AG08396 (cell line): Measurements from ENCODE around the gene ITPKA.
"Not testable (repeated sequence)": the region's sequence is repeated elsewhere in the genome, so short reads cannot be mapped to it uniquely, and the experiment has no call there.

Source experiments
- DNase-seq: peaks from one replicate; pipeline ENCODE4 v3.0.0; 2012; ENCODE audit warnings: low spot score, mixed read lengths

The ITPKA gene

DNA sequence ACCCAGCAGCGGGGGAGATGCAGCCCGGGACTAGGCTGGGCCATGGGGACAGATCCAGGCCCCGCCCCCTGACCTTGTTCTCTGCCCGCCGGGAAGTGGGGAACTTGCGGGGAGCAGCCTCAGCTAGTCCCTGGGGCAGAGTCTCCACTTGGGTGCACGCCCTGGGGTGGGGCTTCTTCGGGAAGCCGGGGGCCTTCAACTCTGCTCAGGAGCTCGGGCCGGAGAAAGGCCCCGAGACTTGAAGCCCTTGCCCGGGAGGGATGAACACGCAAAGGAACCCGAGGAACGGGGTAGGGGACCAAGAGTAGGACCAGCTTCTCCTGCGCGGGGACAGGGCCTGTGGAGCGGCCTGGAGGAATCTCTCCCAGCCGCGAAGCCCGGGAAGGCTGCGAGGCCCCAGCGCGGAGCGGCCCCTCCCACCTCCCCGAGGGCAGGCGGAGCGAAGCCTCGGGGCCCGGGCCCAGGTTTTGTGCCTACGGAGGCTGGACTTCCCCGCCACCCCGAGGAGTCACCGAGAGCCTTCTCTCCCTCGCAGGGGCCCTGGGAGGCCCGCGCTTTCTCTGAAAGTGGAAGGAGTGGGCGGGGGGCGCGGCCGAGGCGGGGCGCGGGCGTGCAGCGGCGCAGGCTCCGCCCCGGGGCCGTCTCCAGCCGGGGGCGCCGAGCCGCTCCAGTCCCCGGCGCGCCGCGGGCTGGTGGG is at the start of gene ITPKA:
ITPKA (plus strand) TSS at position 670 of the 697 bp plus-strand sequence. CDS start 54 bp downstream, outside the sequence.
- peak; percentile 83 for DNase-seq

DNA sequence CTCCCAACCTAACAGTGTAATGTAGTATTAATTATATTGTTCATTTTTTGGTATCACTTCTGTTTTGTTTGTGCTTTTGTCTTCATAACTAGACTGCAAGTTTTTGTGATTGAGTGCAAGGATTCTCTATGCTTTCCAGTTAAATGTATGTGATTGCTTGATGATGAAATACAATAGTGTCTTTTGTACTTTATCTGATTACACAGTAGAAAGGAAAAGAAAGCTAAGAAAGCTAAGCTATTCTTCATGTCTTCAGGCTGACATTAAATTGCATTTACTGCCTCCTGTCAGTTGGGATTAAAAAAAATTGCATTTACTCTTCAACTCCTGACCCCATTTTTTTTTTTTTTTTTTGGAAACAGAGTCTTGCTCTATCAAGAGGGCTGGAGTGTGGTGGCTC is 48.3 kb upstream of the ITPKA start:
- no peak for DNase-seq

DNA sequence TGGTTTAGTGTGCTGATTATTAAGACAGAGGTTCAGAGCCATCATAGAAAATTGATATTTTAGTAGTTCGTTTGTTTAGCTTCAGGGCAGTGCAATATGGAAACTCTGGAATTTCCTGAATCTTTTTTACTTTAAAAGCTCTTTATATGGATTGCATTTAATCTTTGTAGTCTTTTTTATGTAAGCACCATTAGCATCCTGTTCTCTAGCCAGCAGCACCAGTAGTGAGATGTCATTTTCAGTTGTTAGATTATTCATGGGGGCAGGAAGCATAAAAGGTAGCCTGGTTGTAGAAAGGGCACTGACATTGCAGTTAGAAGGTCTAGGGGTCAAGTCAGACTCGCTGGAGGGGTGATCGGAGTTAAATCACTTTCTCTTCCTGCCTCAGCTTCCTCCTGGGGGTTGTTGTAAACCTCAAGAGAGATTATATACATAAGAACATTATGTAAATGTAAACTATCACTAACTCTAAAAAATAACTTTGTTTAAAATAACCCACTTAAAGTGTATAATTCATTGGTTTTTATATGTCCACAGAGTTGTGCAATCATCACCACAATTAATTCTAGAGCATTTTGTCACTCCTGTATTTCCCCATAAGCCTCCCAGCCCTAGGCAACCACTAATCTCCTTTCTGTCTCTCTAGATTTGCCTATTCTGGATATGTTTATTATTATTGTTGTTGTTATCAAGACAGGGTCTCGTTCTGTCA is 31.4 kb upstream of the ITPKA start:
- no peak for DNase-seq

DNA sequence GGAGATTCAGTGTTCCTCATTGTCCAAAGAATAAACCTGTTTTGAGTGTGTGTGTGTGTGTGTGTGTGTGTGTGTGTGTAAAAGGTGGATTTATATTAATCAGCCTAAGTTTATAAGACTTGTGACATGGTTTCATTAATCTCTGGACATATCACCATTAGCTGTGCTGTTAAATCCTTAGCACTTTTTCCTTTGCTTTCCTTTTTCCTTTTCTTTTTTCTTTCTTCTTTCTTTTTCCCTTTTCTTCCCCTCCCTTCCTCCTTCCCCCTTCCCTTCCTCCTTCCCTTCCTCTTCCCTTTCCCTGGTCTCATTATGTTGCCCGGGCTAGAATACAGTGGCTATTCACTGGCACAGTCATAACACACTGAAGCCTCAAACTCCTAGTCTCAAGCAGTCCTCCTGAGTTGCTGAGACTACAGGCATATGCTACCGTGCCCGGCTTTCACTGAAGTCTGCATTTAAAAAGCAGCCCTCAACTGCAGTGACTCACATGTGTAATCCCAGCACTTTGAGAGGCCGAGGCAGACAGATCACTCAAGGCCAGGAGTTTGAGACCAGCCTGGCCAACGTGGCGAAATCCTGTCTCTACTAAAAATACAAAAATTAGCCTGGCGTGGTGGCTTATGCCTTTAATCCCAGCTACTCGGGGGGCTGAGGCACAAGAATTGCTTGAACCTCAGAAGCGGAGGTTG is 28.6 kb upstream of the ITPKA start:
- DNase-seq = no peak

- DNase-seq = peak; percentile 34
Measured at GRCh38 chr15:41465822-41466421, 27.8 kb upstream of the ITPKA start.

DNA sequence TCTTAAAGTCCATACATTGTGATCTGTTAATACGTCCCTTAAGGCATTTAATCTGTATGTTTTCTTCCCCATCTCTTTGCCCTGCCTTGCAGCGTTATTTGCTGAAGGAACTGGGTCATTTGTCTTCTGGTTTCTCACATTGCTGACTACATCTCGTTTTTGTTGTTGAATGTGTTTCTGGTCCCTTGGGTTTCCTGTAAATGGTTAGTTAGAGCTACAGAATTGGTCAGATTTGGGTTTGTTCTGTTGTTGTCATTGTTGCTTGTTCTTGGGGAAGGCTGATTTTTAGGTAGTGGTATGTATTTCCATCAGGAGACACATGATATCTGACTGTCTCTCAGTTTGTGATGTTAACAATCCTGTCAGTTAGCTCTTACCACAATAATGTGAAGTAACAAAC is 27.0 kb upstream of the ITPKA start:
- no peak for DNase-seq

GRCh38 chr15:41469644-41470043 is 24.0 kb upstream of the ITPKA start:
- DNase-seq = not testable (repeated sequence)

DNA sequence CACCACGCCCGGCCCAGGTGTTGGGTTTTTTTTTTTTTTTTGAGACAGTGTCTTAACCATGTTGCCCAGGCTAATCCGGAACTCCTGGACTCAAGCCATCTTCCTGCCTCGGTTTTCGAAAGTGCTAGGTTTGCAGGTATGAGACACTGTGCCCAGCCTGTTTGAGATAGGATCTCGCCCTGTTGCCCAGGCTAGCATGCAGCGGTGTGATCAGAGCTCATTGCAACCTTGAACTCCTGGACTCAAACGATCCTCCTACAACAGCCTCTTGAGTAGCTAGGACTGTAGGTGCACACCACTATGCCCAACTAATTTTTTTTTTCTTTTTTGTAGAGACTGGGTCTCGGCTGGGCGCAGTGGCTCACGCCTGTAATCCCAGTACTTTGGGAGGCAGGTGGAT is 20.3 kb upstream of the ITPKA start:
- no peak for DNase-seq

DNA sequence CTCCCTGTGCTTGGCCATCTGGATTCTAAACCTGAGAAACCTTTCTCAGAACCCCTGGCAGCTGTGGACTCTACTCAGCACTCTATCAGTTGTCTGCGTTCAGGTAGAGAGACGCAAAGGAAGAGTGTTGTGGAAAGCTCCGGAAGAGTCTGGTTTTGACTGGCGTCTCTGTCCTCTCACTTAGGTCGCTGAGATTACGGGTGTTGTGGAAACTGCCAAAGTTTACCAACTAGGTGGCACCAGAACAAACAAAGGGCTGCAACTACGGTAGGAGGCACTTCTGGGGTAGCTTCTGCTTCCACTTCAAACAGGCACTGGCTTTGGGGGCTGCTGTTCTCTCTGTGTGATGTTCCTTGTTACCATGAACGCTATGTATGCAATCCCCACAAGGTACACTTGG is 19.2 kb upstream of the ITPKA start:
- DNase-seq = no peak

- DNase-seq = no peak
Measured at GRCh38 chr15:41474941-41475340, 18.7 kb upstream of the ITPKA start.

DNA sequence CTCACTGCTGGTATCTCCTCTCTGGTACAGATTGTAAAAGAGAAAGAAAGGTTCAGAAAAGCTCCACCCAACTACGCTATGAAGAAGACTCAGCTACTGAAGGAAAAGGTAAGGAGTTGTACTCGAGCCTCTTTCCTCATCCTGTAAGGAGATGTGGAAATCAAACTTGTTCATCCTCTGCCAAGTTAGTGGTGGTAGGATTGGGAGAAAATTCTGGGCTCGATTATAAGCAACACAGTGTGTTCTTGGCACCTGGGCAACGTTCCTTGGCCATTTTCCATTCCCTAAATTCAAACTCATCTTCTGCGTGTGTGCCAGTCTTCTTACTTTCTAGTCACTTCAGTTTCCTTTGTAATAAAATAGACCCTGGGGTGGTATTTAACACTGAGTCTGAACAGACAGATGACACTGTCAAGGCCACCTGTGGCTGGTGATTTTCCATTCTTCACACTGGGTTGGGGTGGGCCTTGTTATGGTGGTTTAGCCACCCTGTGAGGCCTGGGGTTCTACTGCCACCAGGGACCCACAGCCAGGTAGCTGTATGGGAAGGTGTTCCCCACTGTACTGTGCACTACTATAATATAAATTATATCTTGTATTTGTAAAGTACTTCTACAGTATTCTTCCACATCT is 17.1 kb upstream of the ITPKA start:
- DNase-seq = no peak

DNA sequence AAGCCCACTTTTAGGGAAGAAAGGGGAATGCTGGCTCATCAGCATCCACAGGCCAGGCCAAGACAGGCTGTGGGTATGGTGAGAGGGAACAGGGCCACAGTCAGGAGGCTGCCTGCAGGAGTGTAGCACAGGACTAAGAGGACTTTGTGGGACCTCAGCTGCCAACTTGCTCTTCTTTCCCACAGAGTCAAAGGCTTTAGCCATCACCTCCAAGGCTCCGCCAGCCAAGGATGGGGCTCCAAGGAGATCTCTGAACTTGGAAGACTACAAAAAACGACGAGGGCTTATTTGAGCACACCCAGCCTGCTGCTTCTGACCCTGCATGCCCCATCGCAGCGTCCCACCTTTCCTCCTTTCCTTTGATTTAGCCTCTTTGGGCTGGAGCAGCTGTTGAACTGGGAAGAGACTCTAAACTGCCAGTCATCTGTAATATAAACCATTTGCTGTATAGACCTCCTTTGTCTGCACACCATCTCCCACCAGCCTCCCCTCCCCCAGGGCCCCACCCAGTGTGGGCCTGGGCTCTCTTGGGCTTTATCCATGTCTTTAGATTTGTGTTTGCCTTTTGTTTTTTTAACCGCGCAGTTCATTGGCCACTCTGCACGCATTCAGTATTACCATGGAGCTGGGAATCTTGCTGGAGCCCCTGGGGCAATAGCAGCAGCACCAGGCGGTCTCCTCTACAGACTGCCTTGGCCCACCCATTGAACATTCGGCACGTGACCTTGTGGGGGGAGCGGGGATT is 13.1 kb upstream of the ITPKA start:
- no peak for DNase-seq

- DNase-seq = no peak
Measured at GRCh38 chr15:41482110-41482877, 11.4 kb upstream of the ITPKA start.

- DNase-seq = no peak
Measured at GRCh38 chr15:41483115-41483514, 10.6 kb upstream of the ITPKA start.

- no peak for DNase-seq
Measured at GRCh38 chr15:41483519-41483918, 10.2 kb upstream of the ITPKA start.

DNA sequence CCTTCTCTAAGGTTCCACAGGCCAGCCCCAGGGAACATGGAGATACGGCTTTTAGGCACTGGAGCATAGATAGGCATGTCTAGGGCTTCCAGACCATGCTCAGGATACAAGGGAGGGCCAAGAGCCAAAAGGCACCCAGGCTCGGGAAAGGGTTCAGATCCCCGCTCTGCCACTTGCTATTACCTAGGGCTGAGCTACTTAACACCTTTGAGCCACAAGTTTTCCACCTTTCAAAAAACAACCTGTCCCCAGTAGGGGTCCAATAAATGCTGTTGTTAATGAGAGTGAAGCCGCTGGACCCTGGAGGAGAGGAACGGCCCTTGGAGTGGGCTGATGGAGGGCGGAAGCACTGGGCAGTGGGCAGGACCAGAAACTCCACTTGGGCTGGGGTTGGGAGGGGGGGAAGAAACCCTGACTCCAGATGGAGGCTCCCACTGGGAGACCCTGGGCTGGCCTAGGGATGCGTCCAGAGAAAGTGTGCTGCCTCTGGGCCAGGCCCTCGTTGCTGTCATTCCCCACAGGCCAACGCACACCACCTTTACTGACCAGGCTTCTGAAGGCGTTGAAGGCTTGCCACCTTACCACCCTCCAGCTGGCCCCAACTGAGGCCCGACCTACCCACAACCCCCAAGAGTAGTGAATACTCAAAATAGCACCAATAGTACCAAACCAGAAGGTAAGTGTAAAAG is 8.6 kb upstream of the ITPKA start:
- no peak for DNase-seq

DNA sequence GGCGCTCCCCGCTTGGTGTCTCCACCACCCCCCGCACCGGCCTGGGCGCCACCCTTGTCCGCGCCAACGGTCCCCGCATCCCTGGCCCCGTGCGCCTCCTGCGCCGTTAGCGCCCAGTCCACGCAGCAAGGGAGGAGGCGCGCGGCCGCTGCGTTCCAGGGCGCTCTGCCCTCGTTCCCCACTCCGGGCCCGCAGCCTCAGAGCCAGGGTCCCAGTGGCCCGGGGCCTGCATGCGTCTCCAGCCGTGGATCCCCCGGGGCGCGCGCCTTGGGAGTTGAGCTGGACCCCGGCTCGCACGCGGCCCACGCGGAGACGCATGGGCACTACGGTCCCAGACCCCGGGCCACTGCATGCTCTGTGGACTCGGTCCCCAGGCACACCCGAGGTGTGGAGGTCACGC is 7.4 kb upstream of the ITPKA start:
- DNase-seq = no peak

- no peak for DNase-seq
Measured at GRCh38 chr15:41487381-41487780, 6.3 kb upstream of the ITPKA start.

- DNase-seq = no peak
Measured at GRCh38 chr15:41487802-41488201, 5.9 kb upstream of the ITPKA start.

- DNase-seq = no peak
Measured at GRCh38 chr15:41489641-41490040, 4.0 kb upstream of the ITPKA start.
